ENCODE data around the gene CYP46A1. TPM values are rescaled to one million over a fixed set of nuclear protein-coding genes. Genes with fewer than 3 reads are reported as not detected.

Gene CYP46A1
- total and polyA plus RNA-seq, 4 donors: 0.14 to 0.92 (median 0.48) TPM

DNA sequence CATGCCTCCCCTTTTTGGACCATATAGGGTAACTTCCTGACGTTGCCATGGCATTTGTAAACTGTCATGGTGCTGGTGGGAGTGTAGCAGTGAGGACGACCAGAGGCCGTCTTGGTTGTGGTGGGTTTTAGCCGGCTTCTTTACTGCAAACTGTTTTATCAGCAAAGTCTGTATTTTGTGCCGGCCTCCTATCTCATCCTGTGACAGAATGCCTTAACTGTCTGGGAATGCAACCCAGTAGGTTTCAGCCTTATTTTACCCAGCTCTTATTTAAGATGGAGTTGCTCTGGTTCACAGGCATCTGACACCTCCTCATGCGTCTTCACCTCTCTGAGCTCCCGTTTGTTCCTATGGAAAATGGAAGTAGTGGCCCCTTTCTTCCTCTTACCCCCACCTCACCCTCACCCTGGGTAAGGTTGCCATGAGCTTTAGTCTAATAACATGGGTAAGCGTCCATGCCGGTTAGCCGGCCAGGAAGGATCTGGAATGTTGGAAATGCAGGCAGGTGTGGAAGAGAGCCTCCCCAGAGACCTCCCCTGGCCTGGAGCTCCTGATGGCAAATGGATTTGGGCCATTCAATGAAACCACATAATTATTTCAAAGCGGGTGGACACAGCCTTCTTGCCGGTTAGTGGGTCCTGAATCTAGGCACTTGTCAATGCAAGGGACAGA lies 20.6 kb upstream of the CYP46A1 start:
- Histone ChIP-seq H3K4me1 (ENCODE audit: control insufficient read depth in 4 of 4, insufficient read depth in 4 of 4, low read length in 3 of 4) (peaks cover 0 to 2% (median 0%) of the 10 kb centered on the region in 4 donors), H3K9me3 (ENCODE audit: control insufficient read depth in 4 of 4, low read length in 3 of 4) (no peaks in the 10 kb centered on the region), H3K9ac (ENCODE audit: low read depth in 1 of 2, low read length in 2 of 2) (no peak overlapping the region), H3K27ac (ENCODE audit: low read depth in 1 of 2, low read length in 2 of 2) (no peak overlapping the region), H3K4me3 (ENCODE audit: low read depth in 1 of 3, low read length in 3 of 3) (no peak overlapping the region), H3K36me3 (ENCODE audit: control insufficient read depth in 4 of 4, insufficient read depth in 3 of 4, low read depth in 1 of 4, low read length in 3 of 4) (no peaks in the 10 kb centered on the region), H3K27me3 (ENCODE audit: control insufficient read depth in 4 of 4, insufficient read depth in 4 of 4, low read length in 3 of 4) (peaks cover 0 to 4% (median 0%) of the 10 kb centered on the region in 4 donors)
- DNase-seq (ENCODE audit: low spot score): no peak
- WGBS: 86% methylated on average over 12 of the region's 12 CpGs
- TF ChIP-seq, protein P1, sequence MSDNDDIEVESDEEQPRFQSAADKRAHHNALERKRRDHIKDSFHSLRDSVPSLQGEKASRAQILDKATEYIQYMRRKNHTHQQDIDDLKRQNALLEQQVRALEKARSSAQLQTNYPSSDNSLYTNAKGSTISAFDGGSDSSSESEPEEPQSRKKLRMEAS (IDR thresholded peaks at IDR 0.05): no peak
- TF ChIP-seq, protein P2, sequence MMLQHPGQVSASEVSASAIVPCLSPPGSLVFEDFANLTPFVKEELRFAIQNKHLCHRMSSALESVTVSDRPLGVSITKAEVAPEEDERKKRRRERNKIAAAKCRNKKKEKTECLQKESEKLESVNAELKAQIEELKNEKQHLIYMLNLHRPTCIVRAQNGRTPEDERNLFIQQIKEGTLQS (IDR thresholded peaks at IDR 0.05): no peak
- no peak for TF ChIP-seq FOXA1 (IDR thresholded peaks at IDR 0.05)
- TF ChIP-seq ZBTB33 (IDR thresholded peaks at IDR 0.05): no peak
- no peak for TF ChIP-seq JUND (IDR thresholded peaks at IDR 0.05)
- no peak for TF ChIP-seq FOXA2 (IDR thresholded peaks at IDR 0.05)
- no peak for TF ChIP-seq YY1 (IDR thresholded peaks at IDR 0.05)
- no peak for TF ChIP-seq EGR1 (IDR thresholded peaks at IDR 0.05; ENCODE audit: low read depth in 2 of 2)
- no peak for TF ChIP-seq NR2F2 (IDR thresholded peaks at IDR 0.05)
- TF ChIP-seq CTCF (IDR thresholded peaks at IDR 0.05; ENCODE audit: low read depth, low read length, missing input control): no peak
- no peak for TF ChIP-seq TAF1 (conservative IDR thresholded peaks at IDR 0.05)
- TF ChIP-seq GABPA (IDR thresholded peaks at IDR 0.05 in 1 of 2, conservative IDR thresholded peaks at IDR 0.05 in 1 of 2): no peak
- no peak for TF ChIP-seq RXRA (IDR thresholded peaks at IDR 0.05)
- TF ChIP-seq HNF4G (IDR thresholded peaks at IDR 0.05): no peak
- TF ChIP-seq SP1 (IDR thresholded peaks at IDR 0.05): no peak
- TF ChIP-seq REST (IDR thresholded peaks at IDR 0.05): no peak
- TF ChIP-seq RAD21 (IDR thresholded peaks at IDR 0.05): no peak

Measured in liver (tissue), 9 donors.